Upper lobe of right lung (tissue), 1 donor: ENCODE data around the gene GANC. TPM values are rescaled to one million over a fixed set of nuclear protein-coding genes. Genes with fewer than 3 reads are reported as not detected.
A peak's percentile ranks its signal among the peaks of the same experiment; 100 is the strongest.

ENCODE experiments used
- ATAC-seq: fragments of 200-7000 bp; cut with Tn5 transposase; one replicate; pipeline ENCODE4 v1.9.1; 2020; ENCODE audit warnings: mild to moderate bottlenecking, moderate library complexity
- DNase-seq: peaks from one replicate; pipeline ENCODE4 v3.0.0-alpha.2; 2020
- H3K27ac ChIP-seq: fragments of 200-600 bp; one replicate; pipeline ENCODE4 v1.8.0; 2022
- H3K27me3 ChIP-seq: fragments of 200-600 bp; one replicate; pipeline ENCODE4 v1.8.0; 2022; ENCODE audit warnings: mild to moderate bottlenecking
- H3K36me3 ChIP-seq: fragments of 200-600 bp; one replicate; pipeline ENCODE4 v1.8.0; 2022
- H3K4me1 ChIP-seq: fragments of 200-600 bp; one replicate; pipeline ENCODE4 v1.8.0; 2022
- H3K4me3 ChIP-seq: fragments of 200-600 bp; one replicate; pipeline ENCODE4 v1.8.0; 2022; ENCODE audit warnings: mild to moderate bottlenecking
- H3K9me3 ChIP-seq: fragments of 200-600 bp; one replicate; pipeline ENCODE4 v1.8.0; 2022
- CTCF ChIP-seq: fragments of 200-600 bp; IDR thresholded peaks from one replicate; pipeline ENCODE4 v1.8.0; 2022; ENCODE audit warnings: antibody characterized with exemption
- intact Hi-C: fragments of 100-400 bp; cut with DNase I; formaldehyde crosslinking; loops from one replicate; pipeline ENCODE4 v1.11.0; 2022
- total RNA-seq: library from RNA; stranded (reverse); fragmentation: NEBNext Ultra II Directional; extraction: Animal tissue kit (Norgen Biotek cat#: 25700); gene quantifications from one replicate; pipeline ENCODE4 v1.2.1, GENCODE V29; 2021
- donor health status: DM: no; HTN: yes; CAD: no; lungs with severe emphysema.

The GANC gene
- total RNA-seq, 1 donor from 2014 or later, result 111 TPM

GRCh38 chr15:42374810-42375209 lies 101.8 kb downstream of the GANC start:
- TF ChIP-seq CTCF, result no peak
- intact Hi-C loops, result no loop called here
- ATAC-seq, result no peak

GRCh38 chr15:42375252-42375651 lies 102.3 kb downstream of the GANC start:
- Histone ChIP-seq H3K36me3 (no peaks in the 10 kb centered on the region), H3K27ac (no peak overlapping the region), H3K4me1 (no peaks in the 10 kb centered on the region), H3K4me3 (no peak overlapping the region), H3K9me3 (no peaks in the 10 kb centered on the region), H3K27me3 (no peaks in the 10 kb centered on the region)
- ATAC-seq, result peak; percentile 58
- TF ChIP-seq CTCF, result no peak
- no peak for DNase-seq
- intact Hi-C loops, result no loop called here

More at GRCh38 chr15:42374810-42375209, 101.8 kb downstream of the GANC start:
- no peaks in the 10 kb centered on the region for H3K27me3 ChIP-seq
- H3K36me3 ChIP-seq, result no peaks in the 10 kb centered on the region
- no peak for DNase-seq
- no peaks in the 10 kb centered on the region for H3K4me1 ChIP-seq
- no peak overlapping the region for H3K27ac ChIP-seq
- H3K9me3 ChIP-seq, result no peaks in the 10 kb centered on the region
- H3K4me3 ChIP-seq, result no peak overlapping the region

- Histone ChIP-seq H3K36me3 (no peaks in the 10 kb centered on the region), H3K9me3 (no peaks in the 10 kb centered on the region), H3K4me3 (no peak overlapping the region), H3K27me3 (no peaks in the 10 kb centered on the region), H3K4me1 (no peaks in the 10 kb centered on the region), H3K27ac (no peak overlapping the region)
- no peak for TF ChIP-seq CTCF
- intact Hi-C loops, result no loop called here
- DNase-seq, result no peak
- no peak for ATAC-seq
Observed at GRCh38 chr15:42375941-42376340, 102.9 kb downstream of the GANC start.

GRCh38 chr15:42378011-42378410 lies 105.0 kb downstream of the GANC start:
- H3K9me3 ChIP-seq, result no peaks in the 10 kb centered on the region
- DNase-seq, result no peak
- no peaks in the 10 kb centered on the region for H3K36me3 ChIP-seq
- intact Hi-C loops, result no loop called here
- no peak for TF ChIP-seq CTCF
- H3K4me1 ChIP-seq, result no peaks in the 10 kb centered on the region
- H3K4me3 ChIP-seq, result no peak overlapping the region
- ATAC-seq, result no peak
- H3K27ac ChIP-seq, result no peak overlapping the region
- no peaks in the 10 kb centered on the region for H3K27me3 ChIP-seq

- ATAC-seq (no peak), DNase-seq (no peak)
- Histone ChIP-seq H3K9me3 (no peaks in the 10 kb centered on the region), H3K4me3 (no peak overlapping the region), H3K36me3 (peaks cover 14% of the 10 kb centered on the region), H3K27ac (no peak overlapping the region), H3K4me1 (peaks cover 5% of the 10 kb centered on the region), H3K27me3 (no peaks in the 10 kb centered on the region)
- intact Hi-C loops, result no loop called here
- no peak for TF ChIP-seq CTCF
Observed at GRCh38 chr15:42384597-42384996, 111.6 kb downstream of the GANC start.
